Astrocyte (in vitro differentiated cells and primary cell): ENCODE data around the gene RNF227. TPM values are rescaled to one million over a fixed set of nuclear protein-coding genes. Genes with fewer than 3 reads are reported as not detected.
"Not testable (repeated sequence)": the region's sequence is repeated elsewhere in the genome, so short reads cannot be mapped to it uniquely, and the experiment has no call there.

ENCODE experiments used
- DNase-seq: peaks from one replicate; pipeline ENCODE4 v3.0.0-alpha.2; 2010; ENCODE audit warnings: low read depth
- FAIRE-seq: peaks from 2 replicates; lab custom pipeline; 2011; peaks lifted over from hg19 to GRCh38; lab: Jason Lieb, UNC
- H2AFZ ChIP-seq: 2 replicates; pipeline ENCODE4 v1.6.0; 2012; ENCODE audit warnings: low read depth, low read length, inconsistent platforms
- H3K27ac ChIP-seq: 2 replicates; pipeline ENCODE4 v1.5.1; 2011; ENCODE audit warnings: low read depth, low read length, inconsistent platforms
- H3K27me3 ChIP-seq: 2 replicates; pipeline ENCODE4 v1.6.0; 2011; ENCODE audit warnings: low read length, inconsistent platforms; ENCODE audit not compliant: insufficient read depth
- H3K36me3 ChIP-seq: 2 replicates; pipeline ENCODE4 v1.5.1; 2011; ENCODE audit warnings: low read length, inconsistent platforms; ENCODE audit not compliant: insufficient read depth
- H3K4me1 ChIP-seq: 2 replicates; pipeline ENCODE4 v1.5.1; 2011; ENCODE audit warnings: low read length, inconsistent platforms; ENCODE audit not compliant: insufficient read depth
- H3K4me2 ChIP-seq: 2 replicates; pipeline ENCODE4 v1.6.0; 2012; ENCODE audit warnings: low read length, inconsistent platforms
- H3K4me3 ChIP-seq: 2 replicates; pipeline ENCODE4 v1.5.1; 2011; ENCODE audit warnings: low read depth, mild to moderate bottlenecking, low read length, inconsistent platforms; ENCODE audit not compliant: insufficient read depth
- H3K79me2 ChIP-seq: 2 replicates; pipeline ENCODE4 v1.6.0; 2012; ENCODE audit warnings: mild to moderate bottlenecking, low read length, inconsistent platforms; ENCODE audit not compliant: insufficient read depth
- H3K9ac ChIP-seq: 2 replicates; pipeline ENCODE4 v1.6.0; 2012; ENCODE audit warnings: mild to moderate bottlenecking, low read length, inconsistent platforms
- H3K9me3 ChIP-seq: 2 replicates; pipeline ENCODE4 v1.5.1; 2012; ENCODE audit warnings: low read depth, mild to moderate bottlenecking, low read length, inconsistent platforms; ENCODE audit not compliant: insufficient read depth
- H4K20me1 ChIP-seq: 2 replicates; pipeline ENCODE4 v1.6.0; 2012; ENCODE audit warnings: low read length, inconsistent platforms; ENCODE audit not compliant: insufficient read depth
- H3K27ac Mint-ChIP-seq: one replicate; pipeline ENCODE4 v1.8.0; 2021; ENCODE audit warnings: mild to moderate bottlenecking, mixed read lengths; ENCODE audit not compliant: unreplicated experiment
- H3K27me3 Mint-ChIP-seq: one replicate; pipeline ENCODE4 v1.8.0; 2021; ENCODE audit warnings: low read depth, mixed read lengths; ENCODE audit not compliant: unreplicated experiment
- H3K36me3 Mint-ChIP-seq: one replicate; pipeline ENCODE4 v1.8.0; 2021; ENCODE audit warnings: low read depth, mixed read lengths; ENCODE audit not compliant: unreplicated experiment
- H3K4me1 Mint-ChIP-seq: one replicate; pipeline ENCODE4 v1.8.0; 2021; ENCODE audit warnings: low read depth, mixed read lengths; ENCODE audit not compliant: unreplicated experiment
- H3K4me3 Mint-ChIP-seq: one replicate; pipeline ENCODE4 v1.8.0; 2021; ENCODE audit warnings: mild to moderate bottlenecking, moderate library complexity, mixed read lengths; ENCODE audit not compliant: unreplicated experiment
- H3K9me3 Mint-ChIP-seq: one replicate; pipeline ENCODE4 v1.8.0; 2021; ENCODE audit warnings: mild to moderate bottlenecking, mixed read lengths; ENCODE audit not compliant: unreplicated experiment
- CTCF ChIP-seq: IDR thresholded peaks from 2 replicates; pipeline ENCODE4 v1.5.1; 2011; ENCODE audit warnings: low read depth, mild to moderate bottlenecking, inconsistent platforms, low read length, moderate library complexity; ENCODE audit not compliant: insufficient read depth
- EZH2 ChIP-seq: IDR thresholded peaks from 2 replicates; pipeline ENCODE4 v1.6.1; 2012; ENCODE audit warnings: mild to moderate bottlenecking, low read length, inconsistent platforms; ENCODE audit not compliant: insufficient read depth
- total RNA-seq: library from RNA; stranded (reverse); gene quantifications from 2 replicates; pipeline ENCODE4 v1.2.1, GENCODE V29; 2021

The RNF227 gene
- total RNA-seq, 1 donor from 2014 or later = 0.54 TPM

GRCh38 chr17:7955414-7956227, 39.5 kb upstream of the RNF227 start:
- no peak overlapping the region for H3K4me3 Mint-ChIP-seq
- FAIRE-seq = no peak
- no peaks in the 10 kb centered on the region for H3K9me3 Mint-ChIP-seq

GRCh38 chr17:7953266-7953665, 37.2 kb upstream of the RNF227 start:
- peaks cover 12% of the 10 kb centered on the region for H3K36me3 ChIP-seq
- H3K9me3 ChIP-seq, H3K9me3 Mint-ChIP-seq, H3K4me3 Mint-ChIP-seq, H3K27ac ChIP-seq, FAIRE-seq, H3K4me1 ChIP-seq, H3K27ac Mint-ChIP-seq, H3K4me1 Mint-ChIP-seq, H3K4me2 ChIP-seq, H3K27me3 Mint-ChIP-seq, H3K27me3 ChIP-seq, H4K20me1 ChIP-seq, H2AFZ ChIP-seq, H3K79me2 ChIP-seq, DNase-seq, H3K9ac ChIP-seq, H3K4me3 ChIP-seq: not testable (repeated sequence)
- peaks cover 12% of the 10 kb centered on the region for H3K36me3 Mint-ChIP-seq

More at GRCh38 chr17:7955414-7956227, 39.5 kb upstream of the RNF227 start:
- H3K79me2 ChIP-seq = no peaks in the 10 kb centered on the region
- no peaks in the 10 kb centered on the region for H3K4me1 Mint-ChIP-seq
- DNase-seq = no peak
- no peak overlapping the region for H3K4me2 ChIP-seq
- H2AFZ ChIP-seq = no peak overlapping the region
- H3K36me3 Mint-ChIP-seq = no peaks in the 10 kb centered on the region
- no peaks in the 10 kb centered on the region for H3K4me1 ChIP-seq
- no peak overlapping the region for H3K9ac ChIP-seq
- no peak overlapping the region for H3K27ac Mint-ChIP-seq
- no peaks in the 10 kb centered on the region for H3K9me3 ChIP-seq
- H3K27me3 ChIP-seq = no peaks in the 10 kb centered on the region
- no peaks in the 10 kb centered on the region for H4K20me1 ChIP-seq
- no peak overlapping the region for H3K4me3 ChIP-seq
- no peak overlapping the region for H3K27ac ChIP-seq
- H3K36me3 ChIP-seq = no peaks in the 10 kb centered on the region
- no peaks in the 10 kb centered on the region for H3K27me3 Mint-ChIP-seq
- TF ChIP-seq EZH2 = no peak
- no peak for TF ChIP-seq CTCF

- Mint-ChIP-seq H3K9me3 (peaks cover 2% of the 10 kb centered on the region), H3K4me1 (peaks cover 6% of the 10 kb centered on the region), H3K36me3 (peaks cover 16% of the 10 kb centered on the region), H3K27me3 (no peaks in the 10 kb centered on the region), H3K4me3 (no peak overlapping the region), H3K27ac (no peak overlapping the region)
- H3K27me3 ChIP-seq = no peaks in the 10 kb centered on the region
- no peak overlapping the region for H3K4me3 ChIP-seq
- H3K79me2 ChIP-seq = no peaks in the 10 kb centered on the region
- TF ChIP-seq CTCF = no peak
- TF ChIP-seq EZH2 = no peak
- H3K27ac ChIP-seq = no peak overlapping the region
- FAIRE-seq (no peak), DNase-seq (no peak)
- no peaks in the 10 kb centered on the region for H3K9me3 ChIP-seq
- H4K20me1 ChIP-seq = no peaks in the 10 kb centered on the region
- no peak overlapping the region for H2AFZ ChIP-seq
- peaks cover 24% of the 10 kb centered on the region for H3K36me3 ChIP-seq
- no peak overlapping the region for H3K9ac ChIP-seq
- no peak overlapping the region for H3K4me2 ChIP-seq
- H3K4me1 ChIP-seq = no peaks in the 10 kb centered on the region
Observed at GRCh38 chr17:7951143-7951792, 35.2 kb upstream of the RNF227 start.
